ENCODE measurements around the gene ITIH4.

DNA sequence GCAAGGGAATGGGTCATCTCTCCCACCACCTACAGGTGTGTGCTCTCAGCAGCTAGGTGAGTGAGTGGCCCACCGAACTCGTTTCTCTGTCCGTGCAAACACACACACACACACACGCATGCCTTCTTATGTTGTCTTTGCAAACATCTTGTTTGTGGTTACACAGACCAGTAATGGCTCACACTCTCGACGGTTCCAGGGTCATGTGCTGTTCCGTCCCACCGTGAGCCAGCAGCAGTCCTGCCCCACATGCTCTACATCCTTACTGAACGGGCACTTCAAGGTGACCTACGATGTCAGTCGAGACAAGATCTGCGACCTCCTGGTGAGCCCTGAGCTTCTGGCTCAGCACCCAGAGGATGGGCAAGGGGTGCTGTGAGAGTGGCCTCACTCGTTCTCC lies 48.7 kb downstream of the ITIH4 start:
- TF ChIP-seq, protein P1, sequence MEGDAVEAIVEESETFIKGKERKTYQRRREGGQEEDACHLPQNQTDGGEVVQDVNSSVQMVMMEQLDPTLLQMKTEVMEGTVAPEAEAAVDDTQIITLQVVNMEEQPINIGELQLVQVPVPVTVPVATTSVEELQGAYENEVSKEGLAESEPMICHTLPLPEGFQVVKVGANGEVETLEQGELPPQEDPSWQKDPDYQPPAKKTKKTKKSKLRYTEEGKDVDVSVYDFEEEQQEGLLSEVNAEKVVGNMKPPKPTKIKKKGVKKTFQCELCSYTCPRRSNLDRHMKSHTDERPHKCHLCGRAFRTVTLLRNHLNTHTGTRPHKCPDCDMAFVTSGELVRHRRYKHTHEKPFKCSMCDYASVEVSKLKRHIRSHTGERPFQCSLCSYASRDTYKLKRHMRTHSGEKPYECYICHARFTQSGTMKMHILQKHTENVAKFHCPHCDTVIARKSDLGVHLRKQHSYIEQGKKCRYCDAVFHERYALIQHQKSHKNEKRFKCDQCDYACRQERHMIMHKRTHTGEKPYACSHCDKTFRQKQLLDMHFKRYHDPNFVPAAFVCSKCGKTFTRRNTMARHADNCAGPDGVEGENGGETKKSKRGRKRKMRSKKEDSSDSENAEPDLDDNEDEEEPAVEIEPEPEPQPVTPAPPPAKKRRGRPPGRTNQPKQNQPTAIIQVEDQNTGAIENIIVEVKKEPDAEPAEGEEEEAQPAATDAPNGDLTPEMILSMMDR (IDR thresholded peaks at IDR 0.05; ENCODE audit: insufficient read depth, low read depth, low read length) = no peak
- no peak for TF ChIP-seq EZH2 (IDR thresholded peaks at IDR 0.05; ENCODE audit: insufficient read depth, low read length)

Data from astrocyte (in vitro differentiated cells and primary cell).